NCI-H146 treated with DMSO at 0.1 percent for 48 hours (cell line): ENCODE results near the gene SLC35G1.

ENCODE experiments used
- DNase-seq: peaks from one replicate; lab custom pipeline; 2025; ENCODE audit not compliant: unreplicated experiment; lab: John Stamatoyannopoulos, UW

The SLC35G1 gene

DNA sequence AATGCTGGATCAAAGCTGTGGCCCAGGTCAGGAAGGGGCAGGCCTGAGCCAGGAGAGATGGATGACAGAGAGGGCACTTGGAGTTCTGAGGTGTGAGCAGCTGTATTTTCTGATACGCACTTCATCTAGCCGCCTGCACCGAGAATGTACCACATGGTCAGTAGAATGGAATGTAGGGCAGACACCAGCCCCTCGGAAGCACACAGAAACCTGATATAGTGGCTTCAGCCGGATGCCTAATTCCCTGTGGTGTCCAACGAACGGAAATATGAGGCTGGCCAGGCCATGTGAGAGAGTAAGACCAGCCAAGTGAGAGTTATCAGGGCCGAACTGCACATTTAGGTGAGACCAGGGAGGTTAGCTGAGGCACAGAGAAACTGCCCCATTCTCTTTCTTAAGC is 53.3 kb downstream of the SLC35G1 start:
- DNase-seq, result no peak

DNA sequence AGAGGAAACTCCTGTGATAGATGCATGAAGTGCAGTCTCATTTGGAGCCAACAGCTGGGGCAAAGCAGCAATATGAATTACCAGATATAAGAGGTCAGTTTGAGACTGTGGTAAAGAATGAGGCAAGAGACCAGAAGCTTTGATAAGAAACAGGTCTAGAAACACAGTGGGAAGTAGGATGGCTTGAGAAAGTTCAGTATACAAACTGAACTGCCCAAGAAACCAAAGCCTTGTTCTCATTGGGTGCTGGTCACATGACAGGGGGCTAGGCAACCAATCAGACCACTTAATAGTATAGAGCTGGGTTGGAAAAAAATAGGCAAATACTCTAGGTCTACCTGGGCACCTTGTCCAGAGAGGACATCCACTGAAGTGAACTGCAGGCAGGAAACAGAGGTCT is 53.7 kb downstream of the SLC35G1 start:
- no peak for DNase-seq

DNA sequence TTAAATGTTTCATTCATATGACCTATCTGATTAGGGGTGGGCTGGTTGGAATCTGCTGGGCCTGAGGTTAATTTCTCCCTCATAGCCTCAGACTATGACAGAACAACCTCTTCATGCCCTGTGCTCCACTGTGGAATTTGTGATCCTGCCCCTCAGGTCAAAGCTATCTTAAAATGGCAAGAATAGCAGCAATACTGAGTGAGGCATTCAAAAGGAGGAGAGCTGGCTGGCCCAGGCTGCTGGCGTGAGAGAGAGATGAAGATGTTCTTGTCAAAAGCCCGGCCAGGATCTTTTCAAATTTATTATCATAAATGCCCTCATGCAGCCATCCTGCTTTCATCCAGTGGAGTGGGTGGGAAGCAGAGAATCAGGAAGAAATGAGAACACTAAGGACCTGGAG is 58.1 kb downstream of the SLC35G1 start:
- no peak for DNase-seq
